ENCODE data around the gene EME2. TPM values are rescaled to one million over a fixed set of nuclear protein-coding genes. Genes with fewer than 3 reads are reported as not detected.

Gene EME2
- total RNA-seq, 1 donor from 2014 or later: 8.1 TPM

DNA sequence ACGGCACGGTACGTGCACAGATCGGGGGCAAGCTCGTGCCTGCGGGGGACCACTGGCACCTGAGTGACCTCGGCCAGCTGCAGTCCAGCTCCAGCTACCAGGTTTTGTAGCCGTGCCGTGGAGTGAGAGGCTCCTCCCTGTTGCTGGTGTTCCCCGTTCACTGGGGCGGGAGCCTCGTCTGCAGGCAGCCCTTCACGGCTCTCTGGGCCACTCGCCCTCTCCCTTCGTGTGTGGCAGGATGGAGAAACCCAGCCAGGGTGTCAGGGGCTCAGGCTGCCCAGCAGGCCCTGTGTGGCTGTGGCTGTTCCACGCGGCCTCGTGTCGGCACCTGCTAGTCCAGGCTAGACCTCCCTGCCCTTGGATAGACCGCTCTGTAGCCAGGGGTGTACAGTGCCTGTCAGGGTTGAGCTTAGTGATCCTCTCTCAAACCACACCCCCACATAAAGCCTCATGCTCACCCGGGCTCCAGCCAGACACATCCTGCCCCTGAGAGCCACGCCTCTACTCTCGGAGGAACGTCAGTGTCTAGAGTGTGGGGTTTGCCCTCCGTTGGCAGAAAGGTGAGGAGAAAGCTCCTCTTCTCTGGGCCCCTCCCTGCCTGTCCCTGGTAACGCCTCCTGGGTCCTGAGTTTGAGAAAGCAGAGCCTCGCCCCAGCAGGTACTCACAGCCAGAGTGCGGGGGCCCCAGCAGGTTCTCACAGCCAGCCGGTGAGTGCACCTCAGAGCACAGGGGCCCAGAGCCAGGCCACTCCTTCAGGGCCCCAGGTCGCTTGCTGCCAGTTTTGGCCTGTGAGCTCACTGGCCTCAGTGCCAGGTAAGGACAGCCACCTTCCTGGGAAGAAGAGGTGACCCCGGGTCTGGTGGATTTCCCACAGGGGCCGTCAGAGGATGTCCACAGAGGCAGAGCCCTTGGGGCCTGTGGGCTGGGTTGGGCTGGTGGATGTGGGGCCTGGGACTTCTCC lies 29.0 kb upstream of the EME2 start:
- ATAC-seq (no peak), DNase-seq (no peak)
- intact Hi-C loops (cut with micrococcal nuclease): no loop called here

DNA sequence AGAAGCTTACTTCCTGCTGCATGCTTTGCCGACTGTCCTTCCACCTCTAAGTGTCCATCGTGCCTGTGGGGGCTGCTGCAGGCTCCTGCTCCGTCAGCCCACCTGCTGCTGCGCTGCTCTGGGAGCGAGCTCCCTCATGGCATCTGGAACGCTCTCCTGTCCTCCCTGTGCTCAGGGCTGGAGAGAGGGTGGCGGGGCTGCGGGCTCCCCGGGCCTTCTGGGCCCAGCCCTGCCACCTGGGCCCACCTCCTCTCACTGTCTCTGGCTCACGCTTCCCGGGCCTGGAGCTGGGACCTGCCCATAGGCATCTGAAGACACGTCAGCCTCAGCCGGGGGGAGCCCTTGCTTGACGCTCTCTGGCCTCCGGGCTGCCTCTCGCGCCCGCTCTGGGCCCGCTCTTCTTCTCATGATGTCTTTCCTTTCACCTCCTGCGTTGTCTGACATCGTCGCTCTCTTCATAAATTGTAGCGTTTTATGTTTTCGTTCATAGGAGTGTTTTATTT lies 28.2 kb upstream of the EME2 start:
- intact Hi-C loops (cut with micrococcal nuclease): no loop called here
- ATAC-seq: no peak

DNA sequence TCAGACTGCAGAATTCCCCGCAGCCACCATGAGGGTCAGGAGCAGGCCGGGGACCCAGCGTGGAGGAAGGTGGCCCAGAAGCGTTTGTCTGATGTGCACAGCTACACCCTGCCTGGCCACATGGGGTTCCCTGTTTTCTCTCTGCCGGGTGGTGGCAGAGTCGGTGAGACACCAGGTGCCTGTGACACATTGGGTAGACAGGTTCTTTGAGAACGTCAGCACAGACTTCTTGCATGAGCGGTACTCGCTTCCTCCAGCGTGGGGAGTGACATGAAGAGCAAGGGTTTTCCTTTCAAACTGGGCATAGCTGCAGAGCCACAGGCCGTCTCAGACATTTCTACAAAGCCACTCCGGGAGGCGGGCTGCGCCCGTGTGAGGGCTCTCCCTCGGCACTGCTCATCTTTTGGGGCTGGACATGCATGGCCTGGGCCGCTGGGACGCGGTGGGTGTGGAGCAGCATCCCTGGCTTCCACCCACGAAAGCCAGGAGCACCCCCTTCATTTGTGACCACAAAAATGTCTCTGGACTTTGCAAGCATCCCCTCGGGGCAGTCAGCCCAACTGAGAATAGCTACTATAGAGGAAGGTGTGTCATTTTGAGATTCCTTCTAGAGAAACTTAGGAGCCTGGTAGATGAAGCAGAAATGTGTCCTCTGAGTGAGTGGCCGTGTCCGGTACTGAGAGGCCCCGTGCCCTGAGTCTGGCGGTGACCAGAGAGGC lies 27.3 kb upstream of the EME2 start:
- ATAC-seq: no peak
- intact Hi-C loops (cut with micrococcal nuclease): no loop called here

More for the DNA sequence above, 28.2 kb upstream of the EME2 start:
- no peak for DNase-seq

DNA sequence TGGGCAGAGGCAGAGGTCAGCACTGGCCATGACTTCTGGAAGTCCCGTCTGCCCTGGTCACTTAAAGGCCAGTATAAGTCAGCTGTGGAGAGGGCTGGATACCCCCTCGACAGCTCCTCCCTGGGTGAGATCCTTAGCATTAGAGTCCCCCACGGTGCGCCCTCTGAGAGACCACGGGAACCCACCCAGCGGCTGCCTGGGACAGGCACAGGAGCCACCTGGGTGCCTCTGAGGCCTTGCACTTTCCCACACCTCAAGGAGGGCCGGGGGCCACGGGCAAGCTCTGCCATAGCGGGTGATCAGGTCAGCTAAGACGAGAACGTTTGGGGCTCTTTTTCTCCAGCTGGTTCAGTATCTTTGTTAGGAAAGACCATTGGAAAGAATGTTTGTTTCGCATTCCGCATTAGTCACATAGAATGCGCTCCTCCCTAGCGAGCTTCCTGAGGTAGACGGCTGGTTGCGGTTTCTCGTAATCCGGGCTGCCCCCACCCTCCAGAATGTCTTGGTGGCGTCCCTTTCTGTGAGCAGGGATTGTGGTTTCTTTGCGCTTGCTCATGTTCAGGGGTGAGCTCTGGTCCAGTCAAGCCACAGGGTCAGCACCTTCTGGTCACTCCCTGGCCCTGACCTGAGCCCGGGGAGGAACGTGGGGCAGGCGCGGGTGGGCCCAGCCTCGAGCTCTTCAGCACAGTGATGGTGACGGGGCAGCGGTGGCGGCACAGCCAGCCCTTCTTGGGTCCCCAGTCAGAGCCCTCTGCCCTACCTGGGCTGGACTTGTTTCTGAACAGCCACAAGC lies 26.5 kb upstream of the EME2 start:
- DNase-seq (no peak), ATAC-seq (no peak)
- intact Hi-C loops (cut with micrococcal nuclease): no loop called here

More for the DNA sequence above, 27.3 kb upstream of the EME2 start:
- DNase-seq: no peak

DNA sequence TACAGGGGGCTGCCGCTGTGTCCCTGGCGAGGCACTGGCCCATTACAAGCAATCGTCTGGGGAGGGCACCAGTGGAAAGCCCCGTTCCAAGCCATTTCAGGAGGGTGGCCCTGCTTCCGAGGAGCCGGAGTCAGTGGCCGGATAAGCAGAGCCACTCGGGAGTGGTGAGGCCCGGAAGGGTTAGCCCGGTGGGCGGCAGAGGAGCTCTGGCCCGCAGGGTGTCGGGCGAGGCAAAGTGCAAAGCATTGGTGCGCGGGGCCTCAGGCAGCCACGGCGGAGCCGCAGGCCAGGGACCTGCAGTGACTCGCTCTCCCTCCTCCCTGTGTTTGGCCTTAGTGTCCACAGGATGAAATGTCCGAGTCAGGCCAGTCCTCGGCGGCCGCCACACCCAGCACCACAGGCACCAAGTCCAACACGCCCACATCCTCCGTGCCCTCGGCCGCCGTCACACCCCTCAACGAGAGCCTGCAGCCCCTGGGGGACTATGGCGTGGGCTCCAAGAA lies 25.9 kb upstream of the EME2 start:
- no peak for ATAC-seq

DNA sequence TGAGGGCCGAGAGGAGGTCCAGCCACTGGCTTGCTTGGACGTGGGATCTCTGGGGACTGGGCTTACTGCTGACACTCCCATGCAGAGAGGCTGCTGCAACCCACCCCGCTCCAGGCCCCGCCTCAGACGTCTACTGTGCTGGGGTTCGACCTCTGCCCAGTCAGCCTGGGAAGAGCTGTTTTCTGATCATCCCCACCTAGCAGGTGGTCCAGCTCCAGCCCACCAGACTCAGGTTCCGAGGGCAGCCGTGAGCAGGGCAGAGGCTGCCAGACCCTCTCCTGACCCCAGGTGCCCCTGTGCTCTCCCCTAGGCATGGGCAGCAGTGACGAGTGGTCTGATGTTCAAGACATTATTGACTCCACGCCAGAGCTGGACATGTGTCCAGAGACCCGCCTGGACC lies 24.7 kb upstream of the EME2 start:
- ATAC-seq (no peak), DNase-seq (no peak)

More for the DNA sequence above, 25.9 kb upstream of the EME2 start:
- no peak for DNase-seq
- intact Hi-C loops (cut with micrococcal nuclease): no loop called here

DNA sequence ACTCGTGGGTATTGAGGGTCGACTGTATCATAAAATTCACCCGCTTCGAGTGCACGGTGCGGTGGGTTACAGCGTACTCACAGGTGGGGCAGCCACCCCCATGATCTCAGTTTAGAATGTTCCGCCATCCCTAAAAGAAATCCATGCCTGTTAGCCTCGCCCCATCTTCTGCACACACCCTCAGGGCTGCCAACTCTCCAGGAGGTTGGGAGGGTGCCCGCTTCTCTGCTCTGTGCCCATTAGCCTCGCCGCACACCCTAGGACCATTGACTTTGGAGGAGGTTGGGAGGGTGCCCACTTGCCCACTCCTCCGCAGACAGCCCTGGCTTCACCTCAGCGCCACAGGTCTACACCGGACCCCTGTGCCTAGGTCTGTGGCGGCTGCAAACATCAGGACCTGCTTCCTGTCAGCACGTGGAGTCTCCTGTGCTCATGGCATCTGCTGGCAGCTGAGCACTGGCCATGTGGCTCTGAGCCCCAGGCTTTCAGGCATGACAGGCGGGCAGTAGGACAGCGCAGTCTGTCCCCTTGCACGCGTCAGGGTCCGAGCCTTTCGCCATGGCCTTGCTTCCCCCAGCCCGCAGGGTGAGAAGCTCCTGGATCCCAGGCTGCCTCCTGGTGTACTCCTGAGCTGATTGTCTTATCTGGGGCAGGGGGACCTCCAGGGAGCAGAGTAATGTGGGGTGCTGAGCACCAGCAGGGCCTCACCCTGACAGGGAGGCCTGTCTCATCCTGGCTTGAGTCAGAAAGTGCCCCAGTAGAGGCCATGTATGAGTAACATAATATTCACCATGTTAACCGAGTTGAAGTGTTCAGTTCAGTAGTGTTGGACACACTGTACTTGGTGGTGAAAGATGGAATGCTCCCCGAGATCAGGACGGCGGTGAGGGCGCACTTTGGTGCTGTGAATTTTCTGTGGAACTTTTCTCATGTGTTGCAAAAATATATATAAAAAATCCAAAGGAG lies 23.2 kb upstream of the EME2 start:
- ATAC-seq (no peak), DNase-seq (no peak)
- intact Hi-C loops (cut with micrococcal nuclease): no loop called here

More for the DNA sequence above, 24.7 kb upstream of the EME2 start:
- intact Hi-C loops (cut with micrococcal nuclease): no loop called here

DNA sequence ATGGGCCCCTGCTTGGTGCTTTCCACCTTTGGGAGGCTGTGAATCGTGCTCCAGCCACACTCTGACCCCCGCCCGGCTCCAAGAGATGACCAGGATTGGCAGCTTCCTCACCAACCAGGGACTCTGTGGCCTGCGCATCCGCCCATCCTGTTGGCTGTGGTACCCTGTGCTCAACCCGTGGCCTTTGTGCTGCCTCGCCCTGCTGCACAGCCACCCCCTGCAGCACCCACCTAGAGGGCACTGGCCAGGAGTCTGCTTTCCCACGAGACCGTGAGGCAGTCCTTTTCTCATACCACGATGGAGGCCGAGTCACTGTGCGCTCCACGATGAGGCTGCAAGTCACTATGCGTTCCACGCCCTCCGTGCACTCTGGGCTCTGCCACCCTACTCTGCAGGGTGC lies 20.7 kb upstream of the EME2 start:
- intact Hi-C loops (cut with micrococcal nuclease): no loop called here
- ATAC-seq: no peak
- DNase-seq: no peak

DNA sequence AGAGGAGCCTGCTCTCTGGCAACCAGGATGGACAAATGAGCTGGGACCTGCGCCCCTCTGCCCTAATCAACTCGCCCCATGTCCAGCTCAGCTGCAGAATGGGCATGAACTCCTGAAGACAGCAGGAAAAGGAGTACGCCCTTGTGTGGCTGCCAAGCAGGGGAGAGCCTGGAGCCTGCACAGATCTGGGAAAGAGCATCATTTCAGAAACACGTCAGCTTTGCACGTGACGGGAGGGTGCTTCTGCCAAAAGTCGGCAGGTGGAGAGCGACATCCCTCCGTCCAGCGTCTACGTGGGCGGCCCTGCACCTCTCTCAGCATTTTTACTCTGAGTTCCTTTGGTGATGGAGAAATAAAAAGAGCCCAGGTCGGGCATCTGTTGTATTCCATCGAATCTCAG lies 19.8 kb upstream of the EME2 start:
- DNase-seq (no peak), ATAC-seq (no peak)
- intact Hi-C loops (cut with micrococcal nuclease): no loop called here

DNA sequence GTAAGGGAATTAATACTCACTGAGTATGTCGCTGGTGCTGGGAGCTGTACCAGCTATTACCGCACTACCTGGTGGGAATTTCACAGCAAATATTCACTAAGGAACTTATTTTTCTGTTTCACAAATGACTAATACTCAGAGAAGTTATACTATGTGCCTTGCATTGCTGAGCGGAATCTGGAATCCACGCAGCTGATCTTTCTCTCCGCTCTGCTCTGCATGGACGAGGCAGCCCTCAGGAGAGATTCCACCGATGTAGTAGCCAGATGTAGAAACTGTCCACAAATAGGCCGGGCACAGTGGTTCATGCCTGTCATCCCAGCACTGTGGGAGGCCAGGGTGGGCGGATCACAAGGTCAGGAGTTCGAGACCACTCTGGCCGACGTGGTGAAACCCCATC lies 18.4 kb upstream of the EME2 start:
- intact Hi-C loops (cut with micrococcal nuclease): no loop called here
- no peak for ATAC-seq
- DNase-seq: no peak

DNA sequence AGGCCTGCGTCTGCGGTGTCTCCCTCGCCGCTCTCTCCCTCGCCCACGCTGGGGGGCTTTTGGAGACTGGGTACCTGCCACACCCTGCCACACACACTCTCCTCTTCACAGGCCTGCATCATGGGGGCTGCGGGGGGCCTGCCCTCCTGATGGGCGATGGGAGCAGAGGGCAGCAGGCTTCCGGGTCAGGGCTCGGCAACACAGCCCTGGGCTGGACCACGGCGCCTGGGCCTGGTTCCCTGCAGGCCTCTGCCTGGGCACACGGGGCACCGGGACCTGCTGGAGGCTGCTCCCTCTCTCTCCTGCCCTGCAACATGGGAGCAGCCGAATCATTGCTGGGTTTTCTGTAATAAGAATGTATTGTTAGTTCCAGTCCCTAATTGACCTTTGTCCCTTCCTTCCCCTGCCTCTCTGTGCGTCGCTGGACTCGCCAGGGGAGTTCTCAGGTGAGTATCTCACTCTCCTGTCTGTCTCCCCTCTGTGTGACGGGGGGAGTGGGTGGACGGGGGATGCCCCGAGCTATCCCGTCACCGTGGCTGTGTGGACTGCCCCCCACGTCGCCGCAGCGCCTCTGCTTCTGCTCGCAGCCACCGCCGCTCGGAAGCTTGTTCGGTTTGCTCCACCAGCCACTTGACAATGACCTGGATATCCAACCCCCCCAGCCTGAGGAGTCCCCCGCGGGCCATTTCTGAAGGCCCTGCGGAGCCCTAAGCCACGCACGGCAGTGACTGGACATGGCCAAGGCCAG lies 14.7 kb upstream of the EME2 start:
- intact Hi-C loops (cut with micrococcal nuclease): no loop called here
- DNase-seq: no peak
- no peak for ATAC-seq

DNA sequence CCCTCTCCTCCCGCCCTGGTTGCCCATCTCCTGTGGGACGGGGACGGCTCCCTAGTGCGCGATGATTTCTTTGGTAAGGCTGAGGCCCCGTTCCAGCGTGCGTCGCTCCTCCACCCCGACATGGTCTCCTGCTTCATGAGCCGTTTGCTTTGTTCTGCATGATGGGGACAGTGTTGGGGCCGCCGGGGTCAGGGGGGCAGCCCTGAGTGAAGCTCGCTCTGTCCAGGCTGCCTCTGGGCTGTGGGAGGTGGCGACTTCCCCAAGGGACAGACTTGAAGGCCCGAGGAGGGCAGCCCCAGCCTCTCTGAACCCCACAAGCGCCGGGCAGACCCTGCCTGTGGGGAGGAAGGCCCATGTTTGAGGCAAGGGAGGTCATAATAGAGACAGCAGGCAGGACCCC lies 13.7 kb upstream of the EME2 start:
- DNase-seq (no peak), ATAC-seq (no peak)
- intact Hi-C loops (cut with micrococcal nuclease): no loop called here

DNA sequence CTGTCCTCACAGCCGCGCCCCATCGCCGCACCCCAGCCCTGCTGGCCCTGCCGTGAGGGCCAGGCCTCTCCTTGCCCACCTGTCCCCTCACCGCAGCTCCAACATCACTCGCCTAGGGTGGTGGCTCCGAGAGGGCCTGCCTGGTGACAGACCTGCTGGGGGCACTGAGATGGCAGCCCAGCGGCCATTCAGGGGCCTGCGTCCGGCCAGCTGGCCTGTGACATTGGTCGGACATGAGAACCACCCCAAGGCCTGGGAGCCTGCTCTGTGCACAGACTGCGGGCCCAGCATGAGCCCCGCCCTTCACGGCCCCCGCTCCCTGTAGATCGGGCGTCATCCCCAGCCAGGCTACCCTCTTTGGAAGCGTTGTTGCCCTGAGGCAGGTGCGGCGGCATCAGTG lies 13.1 kb upstream of the EME2 start:
- intact Hi-C loops (cut with micrococcal nuclease): no loop called here
- DNase-seq (no peak), ATAC-seq (no peak)

DNA sequence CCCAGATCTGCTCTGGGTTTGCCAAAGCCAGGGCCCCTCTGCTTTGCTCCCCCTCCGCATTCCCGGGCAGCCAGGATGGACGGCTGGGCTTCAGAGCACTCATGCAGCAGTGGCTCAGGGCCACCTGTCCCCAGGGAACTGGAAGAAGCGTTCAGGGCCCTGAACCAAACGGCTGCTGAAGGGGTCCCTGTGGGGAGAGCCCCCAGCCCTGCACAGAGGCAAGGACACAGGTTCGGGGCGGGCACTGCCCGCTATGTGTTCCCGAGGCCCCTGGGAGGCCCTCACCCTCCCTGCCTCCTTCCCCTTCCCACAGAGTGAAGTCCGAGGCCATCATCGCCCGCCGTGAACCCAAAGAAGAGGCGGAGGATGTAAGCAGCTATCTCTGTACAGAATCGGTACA lies 11.7 kb upstream of the EME2 start:
- DNase-seq: no peak
- ATAC-seq: no peak
- intact Hi-C loops (cut with micrococcal nuclease): no loop called here

DNA sequence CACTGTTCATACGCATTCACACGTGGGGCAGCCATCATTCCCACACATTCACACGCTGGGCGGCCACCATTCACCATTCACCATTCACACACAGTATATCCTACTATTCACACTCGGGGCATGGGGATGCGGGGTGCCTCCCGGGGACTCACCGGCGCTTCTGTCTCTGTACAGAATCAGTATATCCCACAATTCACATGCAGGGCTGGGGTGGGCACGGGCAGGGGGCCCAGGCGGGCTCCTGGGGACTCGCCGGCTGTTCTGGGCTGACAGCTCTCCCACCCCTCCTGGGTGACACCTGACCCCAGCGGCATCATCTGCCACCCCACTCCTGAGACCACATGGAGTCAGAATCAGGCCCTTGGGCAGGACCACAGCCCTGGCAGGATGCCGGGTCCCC lies 10.9 kb upstream of the EME2 start:
- intact Hi-C loops (cut with micrococcal nuclease): no loop called here
- DNase-seq: no peak
- no peak for ATAC-seq

DNA sequence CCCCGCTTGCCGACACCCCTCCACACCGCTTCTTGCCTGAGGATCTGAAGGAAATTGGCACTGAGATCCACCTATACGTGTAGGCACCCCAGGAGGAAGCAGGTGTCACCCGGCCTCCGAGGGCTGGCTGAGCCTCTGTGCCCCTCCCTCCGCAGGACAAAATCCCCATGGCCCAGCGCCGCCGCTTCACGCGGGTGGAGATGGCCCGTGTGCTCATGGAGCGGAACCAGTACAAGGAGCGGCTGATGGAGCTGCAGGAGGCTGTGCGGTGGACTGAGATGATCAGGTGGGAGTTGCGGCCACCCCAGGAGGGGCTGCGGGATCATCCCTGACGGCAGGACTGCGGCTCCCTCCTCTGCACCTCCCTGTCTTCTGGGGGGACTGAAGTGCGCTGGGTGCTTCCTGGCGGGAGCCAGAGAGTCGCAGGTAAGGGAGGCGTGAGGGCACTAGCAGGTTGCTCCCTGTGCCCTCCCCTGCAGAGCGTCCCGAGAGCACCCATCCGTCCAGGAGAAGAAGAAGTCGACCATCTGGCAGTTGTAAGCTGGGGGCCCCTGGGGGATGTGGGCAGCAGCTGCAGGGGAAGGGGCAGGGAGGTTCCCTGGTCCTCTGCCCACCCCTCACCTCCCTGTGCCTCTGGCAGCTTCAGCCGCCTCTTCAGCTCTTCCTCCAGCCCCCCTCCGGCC lies 10.3 kb upstream of the EME2 start:
- intact Hi-C loops (cut with micrococcal nuclease): no loop called here
- ATAC-seq (no peak), DNase-seq (no peak)

DNA sequence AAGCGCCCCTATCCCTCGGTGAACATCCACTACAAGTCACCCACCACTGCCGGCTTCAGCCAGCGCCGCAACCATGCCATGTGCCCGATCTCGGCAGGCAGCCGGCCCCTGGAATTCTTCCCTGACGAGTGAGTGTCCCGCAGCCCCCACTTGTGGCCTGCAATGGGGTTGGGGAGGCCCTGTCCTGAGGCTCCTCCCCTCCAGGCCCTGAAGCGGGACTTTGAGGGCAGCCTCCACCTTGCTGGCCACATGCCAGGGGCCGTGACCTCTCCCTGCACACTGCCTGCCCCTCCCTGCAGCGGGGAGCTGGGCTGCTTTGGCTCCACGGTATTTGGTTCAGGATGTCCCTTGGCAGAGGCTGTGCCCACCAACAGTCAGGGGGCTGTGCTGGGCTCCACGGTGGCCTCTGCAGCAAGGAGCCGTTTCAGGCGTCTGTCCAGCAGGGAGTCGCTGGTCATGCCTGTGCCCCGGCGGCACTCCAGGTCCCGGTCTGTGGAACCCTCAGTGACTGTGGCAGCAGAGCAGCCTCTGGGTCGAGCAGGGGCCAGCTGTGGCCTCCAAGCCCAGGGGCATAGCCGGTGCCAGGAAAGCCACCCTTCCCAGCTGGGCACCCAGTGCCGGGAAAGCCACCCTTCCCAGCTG lies 9.6 kb upstream of the EME2 start:
- intact Hi-C loops (cut with micrococcal nuclease): no loop called here
- no peak for ATAC-seq
- DNase-seq: no peak
